HG03196 (cell line): Measurements from ENCODE around the gene RAB32.
"Not testable (repeated sequence)": the region's sequence is repeated elsewhere in the genome, so short reads cannot be mapped to it uniquely, and the experiment has no call there.

Experiments used
- ATAC-seq: cut with Tn5 transposase; IDR thresholded peaks from one replicate; pipeline ENCODE4 v1.9.1; 2021; ENCODE audit not compliant: unreplicated experiment

Gene RAB32

DNA sequence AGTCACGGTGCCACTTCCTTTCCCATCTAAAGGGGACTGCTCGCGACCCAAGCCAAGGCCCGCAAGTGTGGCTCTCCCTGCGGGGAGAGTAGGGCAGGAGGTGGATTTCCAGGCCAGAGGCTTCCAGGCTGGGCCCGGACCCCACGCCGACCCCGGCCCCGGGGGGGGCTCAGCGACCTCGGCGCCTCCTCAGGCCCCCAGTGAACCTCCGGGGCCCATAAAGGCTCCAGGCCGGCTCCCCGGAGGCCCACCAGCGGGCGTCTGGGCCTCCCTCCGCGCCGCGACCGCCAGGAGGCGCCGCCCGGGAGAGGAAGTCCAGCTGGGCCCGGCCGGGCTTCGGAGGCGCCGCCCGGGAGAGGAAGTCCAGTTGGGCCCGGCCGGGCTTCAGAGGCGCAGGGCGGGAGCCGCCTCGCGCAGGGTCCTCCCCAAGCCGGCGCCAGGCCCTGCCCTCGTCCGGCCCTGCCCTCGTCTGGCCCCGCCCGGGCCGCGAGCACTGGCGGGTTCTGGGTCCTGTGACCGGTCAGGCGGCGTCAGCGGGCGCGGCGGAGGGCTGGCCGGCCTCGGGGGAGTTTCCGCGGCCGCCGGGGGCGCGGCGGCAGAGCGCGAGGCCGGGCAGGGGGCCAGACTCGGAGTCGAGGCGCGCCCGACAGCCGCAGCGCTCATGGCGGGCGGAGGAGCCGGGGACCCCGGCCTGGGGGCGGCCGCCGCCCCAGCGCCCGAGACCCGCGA is at the start of gene RAB32:
TSS of gene RAB32 (plus strand) at position 623 of the 729 bp plus-strand sequence. CDS start at position 662, 39 bp downstream.
- peak; percentile 63 for ATAC-seq

DNA sequence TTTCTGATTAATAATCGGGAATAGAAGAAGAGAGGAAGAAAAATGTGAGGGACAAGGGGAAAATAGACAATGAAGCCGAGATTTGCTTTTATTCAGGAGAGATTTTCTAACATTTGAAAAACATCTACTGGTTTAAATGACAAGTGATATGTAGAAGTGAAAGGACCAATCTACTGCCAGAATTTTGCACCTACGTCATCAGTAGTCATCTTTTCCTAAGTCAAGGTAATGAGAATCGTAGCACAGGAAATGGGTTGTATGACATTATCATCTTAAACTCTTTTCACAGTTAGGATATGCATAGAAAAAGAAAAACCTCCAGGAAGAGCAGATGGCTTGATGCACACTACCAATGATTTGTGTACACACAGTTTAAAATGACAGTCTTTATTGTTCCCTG is 45.3 kb upstream of the RAB32 start:
- ATAC-seq: no peak

DNA sequence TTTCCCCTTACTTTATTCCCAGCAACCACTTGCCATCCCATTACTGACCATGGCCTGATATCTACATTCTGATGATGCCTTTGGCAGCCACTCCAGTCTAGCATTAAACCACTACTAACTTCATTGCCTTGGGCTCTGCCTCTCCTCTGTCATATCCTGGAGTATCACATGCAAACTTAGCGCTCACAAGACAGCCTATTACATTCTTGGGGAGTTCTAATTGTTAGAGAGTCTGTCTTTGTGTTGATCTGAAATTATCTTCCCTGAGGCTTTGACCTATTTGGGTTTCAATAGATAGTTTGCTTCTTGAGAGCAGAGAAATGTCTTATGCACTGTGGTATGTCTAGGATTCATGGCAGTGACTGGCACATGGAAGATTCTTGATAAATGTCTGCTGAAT is 40.5 kb upstream of the RAB32 start:
- no peak for ATAC-seq

DNA sequence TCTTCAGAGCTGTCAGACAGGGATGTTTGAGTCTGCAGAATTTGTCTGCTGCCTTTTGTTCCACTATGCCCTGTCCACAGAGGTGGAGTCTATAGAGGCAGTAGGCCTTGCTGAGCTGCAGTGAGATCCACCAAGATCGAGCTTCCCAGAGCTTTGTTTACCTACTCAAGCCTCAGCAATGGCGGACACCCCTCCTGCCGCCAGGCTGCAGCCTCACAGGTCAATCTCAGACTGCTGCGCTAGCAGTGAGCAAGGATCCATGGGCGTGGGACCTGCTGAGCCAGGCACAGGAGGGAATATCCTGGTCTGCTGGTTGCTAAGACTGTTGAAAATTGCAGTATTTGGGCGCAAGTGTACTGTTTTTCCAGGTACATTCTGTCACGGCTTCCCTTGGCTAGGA is 28.4 kb upstream of the RAB32 start:
- no peak for ATAC-seq

DNA sequence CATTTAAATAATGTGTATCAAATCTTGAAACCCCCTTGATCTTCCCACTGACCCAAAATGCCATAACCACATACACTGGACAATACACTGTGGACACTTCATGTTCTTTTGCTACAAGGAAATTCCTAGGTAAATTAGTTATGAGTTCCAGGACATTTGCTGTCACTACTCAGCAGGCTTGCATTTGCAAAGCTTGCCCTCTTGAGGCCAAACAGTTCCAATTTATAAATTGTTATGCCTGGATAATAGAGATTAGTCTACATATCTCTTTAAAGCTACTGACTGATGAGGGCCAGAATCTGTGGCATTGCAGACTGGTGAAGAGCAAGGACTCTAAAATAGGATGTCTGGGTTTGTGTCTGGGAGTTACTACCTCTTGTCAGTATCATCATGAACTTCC is 17.4 kb upstream of the RAB32 start:
- no peak for ATAC-seq

DNA sequence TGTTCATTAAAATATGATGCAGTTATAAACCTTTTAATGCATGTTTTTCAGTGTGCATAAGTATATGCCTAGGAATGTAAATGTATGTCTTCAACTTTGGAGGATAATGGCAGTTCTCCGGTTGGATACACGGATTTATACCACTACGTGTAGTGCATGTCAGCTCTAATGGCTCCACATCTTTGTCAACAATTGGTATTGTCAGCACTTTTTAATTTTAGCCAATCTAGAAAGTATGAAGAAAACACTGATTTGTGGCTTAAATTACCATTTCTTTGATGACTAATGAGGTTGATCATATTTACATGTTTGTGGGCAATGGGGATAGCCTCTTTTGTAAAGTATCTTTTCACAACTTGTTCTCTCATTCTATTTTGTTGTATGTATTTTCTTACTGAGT is 10.9 kb upstream of the RAB32 start:
- ATAC-seq: no peak

DNA sequence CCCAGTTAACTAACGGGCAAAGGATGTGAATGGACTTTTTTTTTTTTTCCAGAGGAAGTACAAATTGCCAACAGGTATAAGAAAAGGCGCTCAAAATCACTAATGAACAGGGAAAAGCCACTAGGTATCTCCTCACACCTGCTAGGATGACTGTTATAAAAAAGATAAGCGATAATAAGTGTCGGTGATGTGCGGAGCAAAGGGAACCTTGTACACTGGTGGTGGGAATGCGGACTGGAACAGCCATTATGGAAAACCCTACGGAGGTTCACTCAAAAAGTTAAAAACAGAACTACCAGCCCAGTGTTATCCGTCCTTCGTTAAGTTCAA is 787 bp upstream of the RAB32 start:
- no peak for ATAC-seq

DNA sequence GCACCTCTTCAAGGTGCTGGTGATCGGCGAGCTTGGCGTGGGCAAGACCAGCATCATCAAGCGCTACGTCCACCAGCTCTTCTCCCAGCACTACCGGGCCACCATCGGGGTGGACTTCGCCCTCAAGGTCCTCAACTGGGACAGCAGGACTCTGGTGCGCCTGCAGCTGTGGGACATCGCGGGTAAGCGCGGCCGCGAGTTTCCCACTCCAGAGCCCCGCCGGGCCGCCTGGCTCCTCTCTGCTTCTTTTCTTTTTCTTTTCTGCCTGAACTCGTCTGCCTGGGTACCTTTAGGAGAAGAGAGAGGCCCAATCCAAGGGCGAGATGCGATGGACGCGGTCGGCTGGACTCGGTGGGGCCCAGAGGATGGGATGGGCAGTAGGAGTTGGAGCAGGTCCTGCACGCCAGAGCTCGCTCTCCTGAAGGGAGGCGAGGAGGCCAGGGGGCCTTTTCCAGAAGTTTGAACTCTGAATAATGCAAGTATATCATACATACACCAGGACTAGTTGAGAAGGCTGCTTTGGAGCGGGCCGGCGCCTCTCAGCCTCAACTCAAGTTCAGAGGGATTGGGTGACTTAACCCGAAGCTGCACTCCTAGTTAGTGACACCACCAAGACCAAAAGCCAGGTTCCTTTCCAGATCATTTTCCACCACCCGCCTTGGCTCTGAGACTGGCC is 445 bp downstream of the RAB32 start:
- ATAC-seq: no peak

DNA sequence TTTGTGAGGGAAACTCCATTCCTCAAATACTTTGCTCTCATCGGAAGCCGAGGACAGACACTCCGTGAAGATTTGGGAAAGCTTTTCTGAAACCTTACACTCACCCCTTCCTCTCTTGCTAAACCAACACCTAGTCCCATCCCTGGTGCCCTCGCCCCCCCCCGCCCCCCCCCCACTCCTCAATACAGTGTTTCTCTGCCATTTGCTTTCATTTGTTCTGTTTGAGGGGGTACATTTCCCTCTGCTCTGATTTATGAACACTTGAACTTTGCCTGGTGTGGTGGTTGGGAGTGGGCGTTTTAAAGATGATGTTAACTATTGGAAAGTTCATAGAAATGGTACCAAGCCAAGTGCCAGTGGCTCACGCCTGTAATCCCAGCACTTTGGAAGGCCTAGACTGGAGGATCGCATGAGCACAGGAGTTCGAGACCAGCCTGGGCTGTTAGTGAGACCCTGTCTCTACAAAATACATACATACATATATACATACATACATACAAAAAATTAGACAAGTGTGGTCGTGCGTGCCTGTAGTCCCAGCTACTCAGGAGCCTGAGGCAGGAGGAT is 1.1 kb downstream of the RAB32 start:
- no peak for ATAC-seq

DNA sequence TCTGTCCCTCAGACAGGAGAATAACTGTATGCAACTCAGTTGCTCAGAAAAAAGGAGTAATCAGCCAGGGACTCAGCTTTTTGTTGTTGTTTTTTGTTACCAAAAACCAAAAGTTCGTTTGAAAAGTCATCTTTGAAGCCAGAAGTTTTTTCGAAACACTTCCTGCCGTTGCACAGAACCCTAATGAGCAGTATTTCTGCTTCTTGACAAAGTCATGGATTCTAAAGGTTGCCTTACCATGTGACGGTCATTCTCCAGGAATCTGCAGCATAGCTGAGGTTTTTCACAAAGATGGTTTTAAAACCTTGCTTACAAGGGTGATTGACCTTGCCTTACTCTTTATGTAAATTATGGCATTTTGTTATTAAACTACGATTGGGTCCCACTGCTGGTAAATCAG is 1.9 kb downstream of the RAB32 start:
- no peak for ATAC-seq

DNA sequence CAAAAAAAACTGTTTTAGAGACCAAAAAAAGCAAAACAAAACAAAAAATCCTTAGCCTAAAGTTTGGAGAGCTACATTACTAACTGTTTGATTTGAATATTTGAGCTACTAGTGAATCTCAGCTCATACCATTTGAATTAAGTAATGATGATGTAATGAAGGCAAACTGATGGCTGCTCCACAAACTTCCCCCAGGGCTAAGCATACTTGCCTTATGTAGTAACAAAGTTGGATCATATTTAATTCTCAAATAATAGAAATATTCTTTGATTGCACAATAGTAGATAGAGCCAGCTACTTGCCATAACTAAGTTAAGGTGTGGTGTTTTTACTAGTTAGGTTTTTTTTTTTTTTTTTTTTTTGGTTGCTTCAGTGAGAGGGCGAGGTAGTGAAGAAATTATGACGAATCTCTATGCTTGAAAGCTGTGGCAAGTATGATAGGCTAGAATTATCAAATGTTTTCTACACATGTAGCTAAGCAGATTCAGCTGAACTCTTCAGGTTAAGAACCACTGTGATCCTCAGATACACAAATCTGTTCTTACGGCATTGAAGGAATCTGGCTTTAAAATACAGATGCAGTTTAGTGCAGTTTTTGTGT is 2.9 kb downstream of the RAB32 start:
- ATAC-seq: no peak

DNA sequence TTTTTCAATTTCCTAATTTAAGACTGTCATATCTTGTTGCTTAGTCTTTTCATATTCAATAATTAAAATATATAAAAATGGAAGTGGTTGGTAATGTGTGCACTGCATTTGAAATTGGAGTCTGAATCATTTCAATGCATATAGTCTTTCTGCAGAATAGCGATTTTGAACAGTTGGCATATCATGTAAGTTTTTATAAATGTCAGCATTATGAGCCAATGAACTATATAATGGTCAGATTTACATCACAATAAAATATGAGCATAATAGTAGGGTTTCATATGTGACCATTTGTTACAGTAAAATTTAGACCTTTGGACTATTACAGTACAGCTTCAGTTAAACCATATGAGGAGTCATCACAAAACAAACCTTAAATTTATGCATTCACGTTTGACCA is 4.3 kb downstream of the RAB32 start:
- no peak for ATAC-seq

DNA sequence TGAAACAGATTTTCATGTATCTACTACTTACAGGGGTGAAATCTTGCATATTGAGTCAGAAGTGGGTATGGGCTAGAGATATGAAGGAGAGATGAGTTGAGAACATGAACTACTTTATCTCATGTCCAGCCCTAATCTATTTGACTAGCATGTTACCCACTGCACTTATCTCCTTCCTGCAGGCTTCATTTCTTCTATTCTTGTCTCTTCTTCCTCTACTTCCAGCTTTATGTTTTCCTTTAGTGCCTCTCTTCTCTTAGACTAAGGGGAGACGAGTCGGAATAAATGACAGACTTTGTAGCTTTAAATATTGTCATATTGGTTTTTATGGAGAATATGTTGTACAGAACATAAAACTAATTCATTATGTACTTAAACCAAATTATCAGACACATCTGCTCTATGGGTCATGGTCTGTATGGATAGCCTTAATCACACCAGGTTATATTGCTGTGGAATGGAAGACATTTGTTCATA is 5.3 kb downstream of the RAB32 start:
- no peak for ATAC-seq

DNA sequence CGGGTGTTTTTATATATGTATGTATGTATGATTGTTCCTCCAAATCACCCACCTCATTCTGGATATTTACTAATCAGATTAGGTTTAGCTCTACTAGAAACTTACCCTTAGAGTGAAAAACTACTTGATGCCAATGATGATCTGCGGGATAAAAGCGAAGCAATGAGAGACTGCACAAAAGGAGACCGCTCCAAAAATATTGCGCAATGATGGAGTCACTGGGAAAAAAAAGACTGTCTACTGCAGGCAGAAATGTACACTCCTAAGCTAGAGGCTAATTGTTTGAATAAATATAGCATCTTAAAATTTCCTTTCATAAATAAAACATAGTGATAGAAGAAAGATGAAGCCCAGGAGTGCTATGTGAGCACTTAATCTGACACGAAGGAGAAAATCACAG is 7.3 kb downstream of the RAB32 start:
- ATAC-seq: no peak

DNA sequence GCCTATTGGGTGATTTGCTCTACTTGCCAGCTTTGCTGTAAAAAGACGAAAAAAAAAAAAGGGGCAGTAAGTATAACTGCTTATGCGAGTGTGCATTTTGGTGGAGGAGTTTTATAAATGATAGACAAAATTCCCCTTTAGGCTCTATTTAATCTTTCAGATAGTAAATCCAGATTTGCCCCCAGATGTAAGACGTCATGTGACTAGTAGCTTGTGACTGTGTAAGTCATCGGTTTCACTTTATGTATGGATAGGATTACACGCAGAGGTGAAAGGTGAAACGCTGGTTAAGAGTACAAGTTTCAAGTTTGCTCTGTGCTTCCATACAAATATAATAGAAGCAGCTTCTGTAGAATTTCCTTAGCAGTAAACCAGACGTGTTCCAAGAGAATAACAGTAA is 7.9 kb downstream of the RAB32 start:
- no peak for ATAC-seq

DNA sequence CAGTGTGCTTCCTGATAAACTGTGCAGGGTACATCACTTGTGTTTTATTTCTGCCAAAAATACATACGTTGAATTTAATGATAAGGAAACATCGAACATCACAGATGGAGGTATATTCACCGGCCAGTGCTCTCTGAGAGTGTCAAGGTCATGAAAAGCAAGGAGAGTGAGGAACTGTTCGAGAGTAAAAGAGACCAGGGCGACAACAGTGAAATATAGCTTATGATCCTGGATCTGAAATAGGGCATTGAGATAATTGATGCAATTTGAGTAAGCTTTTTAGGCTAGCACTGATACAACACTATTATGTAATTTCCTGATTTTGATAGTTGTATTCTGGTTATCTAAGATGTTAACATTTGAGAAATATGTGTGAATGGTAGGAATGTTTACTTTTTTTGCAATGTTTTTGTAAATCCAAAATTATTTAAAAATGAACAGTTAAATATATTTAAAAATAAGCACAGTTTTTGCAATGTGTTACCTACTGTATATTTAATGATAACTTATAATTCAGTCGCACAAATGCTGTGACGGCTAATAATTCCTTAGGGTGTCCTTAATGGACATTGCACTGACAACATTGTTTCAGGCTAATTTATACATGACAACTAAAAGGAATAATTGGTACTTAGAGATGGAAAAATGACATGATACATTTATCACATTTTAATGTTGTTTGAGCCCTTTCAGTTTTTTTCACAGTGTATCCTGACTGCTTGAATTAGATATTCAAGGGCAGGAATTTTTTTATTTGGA is 9.9 kb downstream of the RAB32 start:
- ATAC-seq: no peak

DNA sequence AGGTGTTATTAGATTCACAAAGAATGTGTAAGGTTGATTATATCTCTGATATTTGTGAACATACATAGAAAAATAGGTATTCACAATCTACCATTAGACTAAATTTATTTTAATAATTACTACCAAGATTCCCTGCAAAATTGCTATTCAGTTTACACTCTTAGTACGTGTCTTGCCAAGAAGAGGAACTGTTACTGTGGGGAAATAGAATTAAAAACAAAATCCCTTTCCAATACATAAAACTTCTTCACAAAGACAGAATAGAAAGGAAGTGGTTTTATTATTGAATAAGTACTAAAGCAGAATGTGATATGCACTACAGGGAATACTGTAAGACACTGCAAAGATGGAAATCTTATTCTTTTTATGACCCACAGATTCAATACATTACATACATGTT is 17.0 kb downstream of the RAB32 start:
- no peak for ATAC-seq

DNA sequence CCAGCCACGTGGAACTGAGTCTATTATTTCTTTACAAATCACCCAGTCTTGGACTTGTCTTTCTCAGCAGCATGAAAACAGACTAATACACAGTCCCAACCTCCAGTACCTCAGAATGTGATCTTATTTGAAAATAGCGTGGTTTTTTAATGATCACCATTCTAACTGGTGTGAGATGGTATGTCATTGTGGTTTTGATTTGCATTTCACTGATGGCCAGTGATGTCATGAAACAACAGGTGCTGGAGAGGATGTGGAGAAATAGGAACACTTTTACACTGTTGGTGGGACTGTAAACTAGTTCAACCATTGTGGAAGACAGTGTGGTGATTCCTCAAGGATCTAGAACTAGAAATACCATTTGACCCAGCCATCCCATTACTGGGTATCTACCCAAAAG is 23.0 kb downstream of the RAB32 start:
- ATAC-seq: not testable (repeated sequence)

DNA sequence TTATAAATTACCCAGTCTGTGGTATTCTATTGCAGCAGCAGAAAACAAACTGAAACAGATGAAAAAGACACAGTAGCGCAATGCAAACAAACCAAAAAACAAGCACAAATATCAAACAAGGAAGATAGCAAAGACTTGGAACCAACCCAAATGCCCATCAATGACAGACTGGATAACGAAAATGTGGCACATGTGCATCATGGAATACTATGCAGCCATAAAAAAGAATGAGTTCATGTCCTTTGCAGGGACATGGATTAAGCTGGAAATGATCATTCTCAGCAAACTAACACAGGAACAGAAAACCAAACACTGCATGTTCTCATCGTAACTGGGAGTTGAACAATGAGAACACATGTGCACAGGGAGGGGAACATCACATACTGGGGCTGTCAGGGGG is 25.0 kb downstream of the RAB32 start:
- not testable (repeated sequence) for ATAC-seq

DNA sequence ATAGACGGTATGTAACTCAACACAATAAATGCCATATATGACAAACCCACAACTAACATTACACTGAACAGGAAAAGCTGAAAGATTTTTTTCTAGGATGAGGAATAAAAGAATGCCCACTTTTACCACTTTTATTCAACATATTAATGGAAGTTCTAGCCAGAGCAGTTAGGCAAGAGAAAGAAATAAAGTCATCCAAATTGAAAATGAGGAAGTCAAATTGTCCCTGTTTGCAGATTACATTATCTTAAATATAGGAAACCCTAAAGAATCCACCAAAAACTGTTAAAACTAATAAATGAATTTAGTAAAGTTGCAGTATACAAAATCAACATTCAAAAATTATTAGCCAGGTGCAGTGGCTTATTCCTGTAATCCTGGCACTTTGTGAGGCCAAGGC is 30.6 kb downstream of the RAB32 start:
- no peak for ATAC-seq

DNA sequence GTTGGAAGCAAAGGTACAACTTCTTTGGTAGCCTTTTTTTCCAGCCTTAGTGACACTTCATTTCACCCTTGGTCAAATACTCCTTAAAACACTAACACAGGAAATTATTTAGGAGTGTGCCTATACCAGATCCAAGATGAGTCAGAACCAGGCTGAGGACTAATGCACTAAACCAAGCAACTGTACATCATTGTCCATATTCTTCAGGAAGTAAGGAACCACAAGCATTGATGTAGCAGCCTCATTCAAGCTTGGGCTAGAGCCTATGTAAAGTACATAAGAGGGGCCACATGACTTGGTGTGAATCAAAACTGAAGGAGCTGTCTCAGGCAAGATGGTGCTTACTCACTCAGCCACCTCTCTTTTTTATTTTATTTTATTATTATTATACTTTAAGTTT is 34.4 kb downstream of the RAB32 start:
- ATAC-seq: no peak
